SK-N-SH treated with all-trans-retinoic acid at 6 μM for 48 hours (cell line): ENCODE data around the gene CASP5.

Experiments
- ATAC-seq: fragments of 200-7000 bp; cut with Tn5 transposase; 3 replicates; pipeline ENCODE4 v1.9.1; 2020; ENCODE audit warnings: mild to moderate bottlenecking, moderate library complexity
- ARNTL ChIP-seq: fragments of 450-650 bp; formaldehyde crosslinking; IDR thresholded peaks from 2 replicates; pipeline ENCODE4 v1.5.0; 2020; ENCODE audit warnings: low read depth, mild to moderate bottlenecking, moderate library complexity, borderline replicate concordance
- CREB5 ChIP-seq: fragments of 250-450 bp; sonication (Bioruptor Pico); IDR thresholded peaks from 2 replicates; pipeline ENCODE4 v1.5.1; 2020; ENCODE audit warnings: low read depth, mild to moderate bottlenecking, moderate library complexity
- CSDC2 ChIP-seq: fragments of 250-450 bp; sonication (Bioruptor Pico); IDR thresholded peaks from 2 replicates; pipeline ENCODE4 v1.5.0; 2020; ENCODE audit warnings: mild to moderate bottlenecking, moderate library complexity
- ESRRG ChIP-seq: fragments of 250-450 bp; sonication (Bioruptor Pico); IDR thresholded peaks from 2 replicates; pipeline ENCODE4 v1.6.1; 2021; ENCODE audit warnings: mild to moderate bottlenecking
- ISL1 ChIP-seq: fragments of 250-450 bp; sonication (Bioruptor Pico); IDR thresholded peaks from 2 replicates; pipeline ENCODE4 v2.1.2; 2022; ENCODE audit warnings: mild to moderate bottlenecking, moderate library complexity
- OSR1 ChIP-seq: fragments of 250-450 bp; sonication (Bioruptor Pico); IDR thresholded peaks from 2 replicates; pipeline ENCODE4 v1.8.0; 2022; ENCODE audit warnings: moderate library complexity, mild to moderate bottlenecking, inconsistent platforms
- PPARA ChIP-seq: fragments of 250-450 bp; sonication (Bioruptor Pico); IDR thresholded peaks from 2 replicates; pipeline ENCODE4 v1.5.0; 2020; ENCODE audit warnings: mild to moderate bottlenecking, borderline replicate concordance
- RARB ChIP-seq: fragments of 250-450 bp; sonication (Bioruptor Pico); IDR thresholded peaks from 2 replicates; pipeline ENCODE4 v1.8.0; 2021; ENCODE audit warnings: mild to moderate bottlenecking, moderate library complexity
- TCF4 ChIP-seq: fragments of 250-450 bp; sonication (Bioruptor Pico); IDR thresholded peaks from 2 replicates; pipeline ENCODE4 v1.8.0; 2021; ENCODE audit warnings: mild to moderate bottlenecking, moderate library complexity, borderline replicate concordance
- TOX ChIP-seq: fragments of 250-450 bp; sonication (Bioruptor Pico); IDR thresholded peaks from 2 replicates; pipeline ENCODE4 v1.8.0; 2021; ENCODE audit warnings: mild to moderate bottlenecking, moderate library complexity, borderline replicate concordance
- ZC3H10 ChIP-seq: fragments of 250-450 bp; sonication (Bioruptor Pico); IDR thresholded peaks from 2 replicates; pipeline ENCODE4 v1.5.1; 2021; ENCODE audit warnings: mild to moderate bottlenecking, moderate library complexity
- ZFP3 ChIP-seq: fragments of 250-450 bp; sonication (Bioruptor Pico); IDR thresholded peaks from 2 replicates; pipeline ENCODE4 v1.5.0; 2020; ENCODE audit warnings: mild to moderate bottlenecking, moderate library complexity
- ZNF565 ChIP-seq: fragments of 450-650 bp; formaldehyde crosslinking; conservative IDR thresholded peaks from 2 replicates; pipeline ENCODE4 v1.5.0; 2020; ENCODE audit warnings: low read depth, mild to moderate bottlenecking, moderate library complexity
- ZNF8 ChIP-seq: fragments of 450-650 bp; formaldehyde crosslinking; IDR thresholded peaks from 2 replicates; pipeline ENCODE4 v1.5.0; 2020; ENCODE audit warnings: mild to moderate bottlenecking, moderate library complexity
- TF ChIP-seq, protein P1 (sequence below): fragments of 250-450 bp; sonication (Bioruptor Pico); IDR thresholded peaks from 2 replicates; pipeline ENCODE4 v1.5.1; 2021; ENCODE audit warnings: mild to moderate bottlenecking, moderate library complexity
- TF ChIP-seq, protein P2 (sequence below): fragments of 250-450 bp; sonication (Bioruptor Pico); IDR thresholded peaks from 2 replicates; pipeline ENCODE4 v1.8.0; 2020; ENCODE audit warnings: mild to moderate bottlenecking, moderate library complexity, borderline replicate concordance
- TF ChIP-seq, protein P3 (sequence below): fragments of 250-450 bp; sonication (Bioruptor Pico); IDR thresholded peaks from 2 replicates; pipeline ENCODE4 v1.8.0; 2021; ENCODE audit warnings: low read depth, mild to moderate bottlenecking, moderate library complexity, borderline replicate concordance

The CASP5 gene

GRCh38 chr11:104965735-104966134, 57.2 kb downstream of the CASP5 start:
- TF ChIP-seq PPARA: no peak
- TF ChIP-seq ARNTL (CRISPR knock-in tag): no peak
- TF ChIP-seq ZC3H10: no peak
- TF ChIP-seq ISL1 (CRISPR knock-in tag): no peak
- no peak for TF ChIP-seq ESRRG (CRISPR knock-in tag)
- TF ChIP-seq, all 23 proteins: peak for 0
- ATAC-seq: no peak

DNA sequence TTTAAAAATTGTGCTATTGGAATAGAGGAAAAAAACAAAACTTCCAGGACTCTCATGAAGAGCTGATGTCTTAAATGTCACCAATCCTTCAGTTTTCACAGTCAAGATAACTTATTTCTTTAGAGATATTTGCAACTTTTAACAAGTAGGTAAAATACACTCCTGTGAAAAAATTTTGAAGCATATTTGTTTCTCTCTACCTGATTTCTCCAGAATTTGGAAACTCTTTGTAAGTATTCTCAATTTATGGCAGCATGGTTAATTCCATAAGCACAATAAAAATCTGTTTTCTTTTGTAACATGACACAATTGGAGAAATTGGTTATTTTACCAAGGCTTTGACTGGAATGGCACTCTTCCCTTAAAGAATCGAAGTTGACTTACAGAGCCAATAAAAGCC, 58.7 kb downstream of the CASP5 start:
- TF ChIP-seq ESRRG (CRISPR knock-in tag) (no peak), TOX (CRISPR knock-in tag) (no peak), ARNTL (CRISPR knock-in tag) (no peak), ZC3H10 (no peak)
- TF ChIP-seq, protein P1, sequence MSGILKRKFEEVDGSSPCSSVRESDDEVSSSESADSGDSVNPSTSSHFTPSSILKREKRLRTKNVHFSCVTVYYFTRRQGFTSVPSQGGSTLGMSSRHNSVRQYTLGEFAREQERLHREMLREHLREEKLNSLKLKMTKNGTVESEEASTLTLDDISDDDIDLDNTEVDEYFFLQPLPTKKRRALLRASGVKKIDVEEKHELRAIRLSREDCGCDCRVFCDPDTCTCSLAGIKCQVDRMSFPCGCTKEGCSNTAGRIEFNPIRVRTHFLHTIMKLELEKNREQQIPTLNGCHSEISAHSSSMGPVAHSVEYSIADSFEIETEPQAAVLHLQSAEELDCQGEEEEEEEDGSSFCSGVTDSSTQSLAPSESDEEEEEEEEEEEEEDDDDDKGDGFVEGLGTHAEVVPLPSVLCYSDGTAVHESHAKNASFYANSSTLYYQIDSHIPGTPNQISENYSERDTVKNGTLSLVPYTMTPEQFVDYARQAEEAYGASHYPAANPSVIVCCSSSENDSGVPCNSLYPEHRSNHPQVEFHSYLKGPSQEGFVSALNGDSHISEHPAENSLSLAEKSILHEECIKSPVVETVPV: no peak
- TF ChIP-seq, protein P2, sequence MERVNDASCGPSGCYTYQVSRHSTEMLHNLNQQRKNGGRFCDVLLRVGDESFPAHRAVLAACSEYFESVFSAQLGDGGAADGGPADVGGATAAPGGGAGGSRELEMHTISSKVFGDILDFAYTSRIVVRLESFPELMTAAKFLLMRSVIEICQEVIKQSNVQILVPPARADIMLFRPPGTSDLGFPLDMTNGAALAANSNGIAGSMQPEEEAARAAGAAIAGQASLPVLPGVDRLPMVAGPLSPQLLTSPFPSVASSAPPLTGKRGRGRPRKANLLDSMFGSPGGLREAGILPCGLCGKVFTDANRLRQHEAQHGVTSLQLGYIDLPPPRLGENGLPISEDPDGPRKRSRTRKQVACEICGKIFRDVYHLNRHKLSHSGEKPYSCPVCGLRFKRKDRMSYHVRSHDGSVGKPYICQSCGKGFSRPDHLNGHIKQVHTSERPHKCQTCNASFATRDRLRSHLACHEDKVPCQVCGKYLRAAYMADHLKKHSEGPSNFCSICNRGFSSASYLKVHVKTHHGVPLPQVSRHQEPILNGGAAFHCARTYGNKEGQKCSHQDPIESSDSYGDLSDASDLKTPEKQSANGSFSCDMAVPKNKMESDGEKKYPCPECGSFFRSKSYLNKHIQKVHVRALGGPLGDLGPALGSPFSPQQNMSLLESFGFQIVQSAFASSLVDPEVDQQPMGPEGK (CRISPR knock-in tag): no peak
- TF ChIP-seq, all 23 proteins: peak for 0

GRCh38 chr11:104962852-104963251, 60.1 kb downstream of the CASP5 start:
- ATAC-seq: no peak
- TF ChIP-seq ISL1 (CRISPR knock-in tag): no peak
- no peak for TF ChIP-seq CREB5 (CRISPR knock-in tag)
- no peak for TF ChIP-seq ZNF565
- TF ChIP-seq OSR1 (CRISPR knock-in tag): no peak
- TF ChIP-seq CSDC2 (CRISPR knock-in tag): no peak
- TF ChIP-seq, protein P1: no peak

More for the DNA sequence above, 58.7 kb downstream of the CASP5 start:
- no peak for ATAC-seq

DNA sequence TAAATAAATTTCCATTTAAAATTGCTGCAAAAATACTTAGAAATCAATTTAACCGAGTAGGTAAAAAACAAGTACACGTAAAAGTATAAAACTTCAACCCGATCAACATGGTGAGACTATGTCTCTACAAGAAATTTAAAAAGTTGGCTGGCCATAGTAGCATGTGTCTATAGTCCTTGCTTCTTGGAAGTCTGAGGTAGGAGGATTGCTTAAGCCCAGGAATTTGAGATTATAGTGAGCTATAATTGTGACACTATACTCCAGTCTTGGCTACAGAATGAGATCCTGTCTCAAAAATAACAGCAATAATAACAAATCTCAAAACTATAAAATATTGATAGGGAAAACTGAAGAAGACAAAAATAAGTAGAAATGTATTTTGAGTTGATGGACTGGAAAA, 65.7 kb downstream of the CASP5 start:
- TF ChIP-seq TCF4 (no peak), ZNF8 (no peak), ZFP3 (CRISPR knock-in tag) (no peak), ZC3H10 (no peak), ZNF565 (no peak), ARNTL (CRISPR knock-in tag) (no peak), PPARA (no peak), RARB (no peak)
- TF ChIP-seq, protein P2 (CRISPR knock-in tag): no peak
- TF ChIP-seq, protein P3, sequence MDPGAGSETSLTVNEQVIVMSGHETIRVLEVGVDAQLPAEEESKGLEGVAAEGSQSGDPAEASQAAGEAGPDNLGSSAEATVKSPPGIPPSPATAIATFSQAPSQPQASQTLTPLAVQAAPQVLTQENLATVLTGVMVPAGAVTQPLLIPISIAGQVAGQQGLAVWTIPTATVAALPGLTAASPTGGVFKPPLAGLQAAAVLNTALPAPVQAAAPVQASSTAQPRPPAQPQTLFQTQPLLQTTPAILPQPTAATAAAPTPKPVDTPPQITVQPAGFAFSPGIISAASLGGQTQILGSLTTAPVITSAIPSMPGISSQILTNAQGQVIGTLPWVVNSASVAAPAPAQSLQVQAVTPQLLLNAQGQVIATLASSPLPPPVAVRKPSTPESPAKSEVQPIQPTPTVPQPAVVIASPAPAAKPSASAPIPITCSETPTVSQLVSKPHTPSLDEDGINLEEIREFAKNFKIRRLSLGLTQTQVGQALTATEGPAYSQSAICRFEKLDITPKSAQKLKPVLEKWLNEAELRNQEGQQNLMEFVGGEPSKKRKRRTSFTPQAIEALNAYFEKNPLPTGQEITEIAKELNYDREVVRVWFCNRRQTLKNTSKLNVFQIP (CRISPR knock-in tag): no peak
- TF ChIP-seq, protein P1: no peak
- TF ChIP-seq, all 23 proteins: peak for 0
- no peak for ATAC-seq
